CD4-positive, alpha-beta T cell treated with Interleukin-17A for 1 hour (primary cell): ENCODE results near the gene ZGLP1.

Source experiments
- DNase-seq: peaks from one replicate; pipeline ENCODE4 v3.0.0-alpha.2; 2020

The ZGLP1 gene

DNA sequence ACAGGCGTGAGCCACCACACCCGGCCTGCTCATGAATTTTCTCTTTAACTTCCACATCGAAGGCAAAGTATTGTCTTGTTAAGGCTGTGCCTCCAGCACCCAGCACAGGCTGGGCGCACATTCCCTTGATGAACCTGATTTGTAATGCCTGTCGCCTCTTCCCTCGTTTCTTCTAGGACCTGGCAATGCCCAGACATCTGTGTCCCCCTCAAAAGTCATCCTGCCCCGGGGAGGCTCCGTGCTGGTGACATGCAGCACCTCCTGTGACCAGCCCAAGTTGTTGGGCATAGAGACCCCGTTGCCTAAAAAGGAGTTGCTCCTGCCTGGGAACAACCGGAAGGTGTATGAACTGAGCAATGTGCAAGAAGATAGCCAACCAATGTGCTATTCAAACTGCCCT is 35.0 kb downstream of the ZGLP1 start:
- no peak for DNase-seq

DNA sequence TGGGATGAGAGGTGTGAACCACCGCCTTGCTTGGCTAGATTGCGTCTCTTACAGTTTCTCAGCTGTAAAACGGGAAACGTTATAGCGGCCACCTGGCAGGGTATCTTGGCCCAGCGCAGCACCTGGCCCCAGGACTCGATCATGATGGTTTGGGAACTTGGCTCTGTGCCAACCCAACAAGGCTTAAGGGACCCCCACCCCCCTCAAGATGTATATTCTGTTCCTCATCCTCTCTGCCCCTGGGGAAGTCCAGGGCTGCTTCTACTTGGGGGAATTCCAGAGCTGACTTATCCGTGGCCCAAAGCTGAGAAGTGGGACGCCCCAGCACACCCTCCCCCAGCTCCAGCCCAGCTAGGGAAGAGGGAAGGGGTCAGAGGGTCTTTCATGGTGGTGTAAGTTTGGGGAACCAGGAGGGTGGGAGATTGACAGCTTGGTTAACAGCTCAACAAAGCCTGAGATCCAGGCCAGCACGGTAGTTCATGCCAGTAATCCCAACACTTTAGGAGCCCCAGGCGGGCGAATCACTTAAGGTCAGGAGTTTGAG is 38.0 kb downstream of the ZGLP1 start:
- DNase-seq: peak; percentile 76

DNA sequence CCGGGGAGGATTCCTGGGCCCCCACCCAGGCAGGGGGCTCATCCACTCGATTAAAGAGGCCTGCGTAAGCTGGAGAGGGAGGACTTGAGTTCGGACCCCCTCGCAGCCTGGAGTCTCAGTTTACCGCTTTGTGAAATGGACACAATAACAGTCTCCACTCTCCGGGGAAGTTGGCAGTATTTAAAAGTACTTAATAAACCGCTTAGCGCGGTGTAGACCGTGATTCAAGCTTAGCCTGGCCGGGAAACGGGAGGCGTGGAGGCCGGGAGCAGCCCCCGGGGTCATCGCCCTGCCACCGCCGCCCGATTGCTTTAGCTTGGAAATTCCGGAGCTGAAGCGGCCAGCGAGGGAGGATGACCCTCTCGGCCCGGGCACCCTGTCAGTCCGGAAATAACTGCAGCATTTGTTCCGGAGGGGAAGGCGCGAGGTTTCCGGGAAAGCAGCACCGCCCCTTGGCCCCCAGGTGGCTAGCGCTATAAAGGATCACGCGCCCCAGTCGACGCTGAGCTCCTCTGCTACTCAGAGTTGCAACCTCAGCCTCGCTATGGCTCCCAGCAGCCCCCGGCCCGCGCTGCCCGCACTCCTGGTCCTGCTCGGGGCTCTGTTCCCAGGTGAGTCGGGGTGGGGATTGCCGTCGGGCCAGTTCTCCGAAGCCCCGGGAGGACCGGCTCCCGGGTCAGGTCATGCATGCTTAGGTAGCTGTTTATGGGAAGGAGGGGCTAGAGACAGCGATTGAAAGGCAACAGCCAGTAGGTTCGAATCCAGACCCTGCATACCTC is 38.8 kb downstream of the ZGLP1 start, which contains the start of gene ICAM1:
TSS of gene ICAM1 (plus strand) at position 505 of the 779 bp plus-strand sequence. CDS start at position 545, 40 bp downstream.
- peak; percentile 85 for DNase-seq

DNA sequence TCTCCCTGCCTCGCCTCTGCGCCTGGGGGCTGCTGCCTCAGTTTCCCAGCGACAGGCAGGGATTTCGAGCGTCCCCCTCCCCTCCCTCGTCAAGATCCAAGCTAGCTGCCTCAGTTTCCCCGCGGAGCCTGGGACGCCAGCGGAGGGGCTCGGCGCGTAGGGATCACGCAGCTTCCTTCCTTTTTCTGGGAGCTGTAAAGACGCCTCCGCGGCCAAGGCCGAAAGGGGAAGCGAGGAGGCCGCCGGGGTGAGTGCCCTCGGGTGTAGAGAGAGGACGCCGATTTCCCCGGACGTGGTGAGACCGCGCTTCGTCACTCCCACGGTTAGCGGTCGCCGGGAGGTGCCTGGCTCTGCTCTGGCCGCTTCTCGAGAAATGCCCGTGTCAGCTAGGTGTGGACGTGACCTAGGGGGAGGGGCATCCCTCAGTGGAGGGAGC is 39.4 kb downstream of the ZGLP1 start:
- DNase-seq: peak; percentile 82

DNA sequence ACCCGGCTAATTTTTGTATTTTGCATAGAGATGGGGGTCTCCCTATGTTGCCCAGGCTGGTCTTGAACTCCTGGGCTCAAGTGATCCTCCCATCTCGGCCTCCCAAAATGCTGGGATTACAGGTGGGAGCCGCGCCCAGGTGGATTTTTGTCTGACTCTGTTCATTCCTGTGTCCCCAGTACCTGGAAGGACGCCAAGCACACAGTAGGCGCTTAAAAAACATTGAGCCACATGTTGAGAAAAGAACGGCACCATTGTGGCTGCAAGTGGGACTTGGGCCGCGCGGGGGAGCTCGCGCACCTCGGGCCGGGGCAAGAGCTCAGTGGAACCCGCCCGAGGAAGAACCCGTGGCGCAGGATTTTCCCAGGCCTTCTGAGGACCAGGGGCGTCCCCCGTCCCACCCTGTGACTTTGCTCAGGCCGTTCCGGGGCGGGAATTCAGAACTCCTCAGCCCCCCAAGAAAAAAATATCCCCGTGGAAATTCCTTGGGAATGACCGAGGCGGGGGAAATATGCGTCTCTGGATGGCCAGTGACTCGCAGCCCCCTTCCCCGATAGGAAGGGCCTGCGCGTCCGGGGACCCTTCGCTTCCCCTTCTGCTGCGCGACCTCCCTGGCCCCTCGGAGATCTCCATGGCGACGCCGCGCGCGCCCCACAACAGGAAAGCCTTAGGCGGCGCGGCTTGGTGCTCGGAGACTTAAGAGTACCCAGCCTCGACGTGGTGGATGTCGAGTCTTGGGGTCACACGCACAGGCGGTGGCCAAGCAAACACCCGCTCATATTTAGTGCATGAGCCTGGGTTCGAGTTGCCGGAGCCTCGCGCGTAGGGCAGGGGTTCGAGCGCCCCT is 40.1 kb downstream of the ZGLP1 start:
- peak; percentile 91 for DNase-seq

DNA sequence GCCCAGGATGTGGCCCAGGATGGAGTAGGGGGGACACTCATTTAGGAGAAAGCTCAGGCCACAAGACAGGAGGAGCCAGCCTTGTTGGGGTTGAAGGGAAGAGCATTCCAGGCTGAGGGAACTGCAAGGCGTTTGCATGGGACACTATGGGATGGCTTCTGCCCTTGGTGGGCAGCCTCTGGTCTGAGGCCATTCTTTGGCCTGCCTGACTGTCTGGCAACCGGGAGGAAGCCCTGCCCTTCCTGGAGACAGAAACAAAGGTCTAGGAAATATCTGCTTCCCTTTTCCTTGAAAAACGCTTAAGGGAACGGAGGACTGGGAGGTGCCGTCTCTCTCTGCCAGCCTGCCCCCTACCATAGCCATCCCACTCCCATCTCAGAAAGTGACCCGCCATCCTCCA is 41.5 kb downstream of the ZGLP1 start:
- no peak for DNase-seq

DNA sequence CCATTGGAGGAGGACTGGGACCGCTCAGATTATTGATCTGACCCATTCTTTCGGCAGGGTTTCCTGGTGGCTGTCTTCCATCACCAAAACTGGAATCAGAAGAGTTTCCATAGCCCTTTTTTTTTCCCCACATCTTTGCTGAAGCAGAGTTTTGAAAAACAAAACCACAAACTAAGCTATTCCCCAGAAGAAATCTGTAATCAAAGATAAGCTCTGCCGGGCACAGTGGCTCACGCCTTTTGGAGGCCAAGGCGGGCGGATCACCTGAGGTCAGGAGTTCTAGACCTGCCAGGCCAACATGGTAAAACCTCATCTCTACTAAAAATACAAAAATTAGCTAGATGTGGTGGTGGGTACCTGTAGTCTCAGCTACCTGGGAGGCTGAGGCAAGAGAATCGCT is 42.9 kb downstream of the ZGLP1 start:
- no peak for DNase-seq

DNA sequence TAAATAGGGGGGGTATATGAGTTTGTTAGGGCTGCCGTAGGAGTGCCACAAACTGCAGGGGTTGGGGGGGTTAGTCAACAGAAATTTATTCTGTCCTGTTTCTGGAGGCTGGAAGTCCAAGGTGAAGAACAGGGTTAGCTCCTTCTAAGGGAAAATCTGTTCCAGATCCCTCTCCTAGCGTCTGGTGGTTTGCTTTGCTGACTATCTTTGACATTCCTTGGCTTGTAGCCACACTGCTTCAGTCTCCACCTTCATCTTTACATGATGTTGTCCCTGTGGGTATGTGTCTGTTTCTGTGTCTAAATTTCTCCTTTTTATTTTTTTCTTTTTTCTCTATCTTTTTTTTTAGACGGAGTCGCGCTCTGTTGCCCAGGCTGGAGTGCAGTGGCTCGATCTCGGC is 46.8 kb downstream of the ZGLP1 start:
- no peak for DNase-seq

DNA sequence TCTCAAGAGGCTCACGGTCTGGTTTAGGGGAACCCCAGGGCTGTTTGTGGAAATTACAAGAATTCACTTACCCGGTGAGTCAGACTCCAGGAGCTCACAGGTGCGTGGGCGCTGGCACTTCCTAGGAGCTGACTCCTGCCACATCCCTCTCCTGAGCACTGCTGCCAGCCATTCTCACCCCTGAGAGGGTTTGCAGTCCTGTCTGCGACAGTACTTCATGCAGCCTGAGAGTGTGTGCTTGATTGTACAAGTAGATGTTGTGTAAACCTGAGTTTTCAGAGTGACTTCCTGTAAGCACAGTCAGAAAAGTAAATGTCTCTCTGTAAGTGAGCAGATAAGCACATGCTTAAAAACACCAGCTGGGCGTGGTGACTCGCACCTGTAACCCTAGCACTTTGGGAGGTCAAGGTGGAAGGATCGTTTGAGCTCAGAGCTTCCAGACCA is 49.5 kb downstream of the ZGLP1 start:
- DNase-seq: no peak

DNA sequence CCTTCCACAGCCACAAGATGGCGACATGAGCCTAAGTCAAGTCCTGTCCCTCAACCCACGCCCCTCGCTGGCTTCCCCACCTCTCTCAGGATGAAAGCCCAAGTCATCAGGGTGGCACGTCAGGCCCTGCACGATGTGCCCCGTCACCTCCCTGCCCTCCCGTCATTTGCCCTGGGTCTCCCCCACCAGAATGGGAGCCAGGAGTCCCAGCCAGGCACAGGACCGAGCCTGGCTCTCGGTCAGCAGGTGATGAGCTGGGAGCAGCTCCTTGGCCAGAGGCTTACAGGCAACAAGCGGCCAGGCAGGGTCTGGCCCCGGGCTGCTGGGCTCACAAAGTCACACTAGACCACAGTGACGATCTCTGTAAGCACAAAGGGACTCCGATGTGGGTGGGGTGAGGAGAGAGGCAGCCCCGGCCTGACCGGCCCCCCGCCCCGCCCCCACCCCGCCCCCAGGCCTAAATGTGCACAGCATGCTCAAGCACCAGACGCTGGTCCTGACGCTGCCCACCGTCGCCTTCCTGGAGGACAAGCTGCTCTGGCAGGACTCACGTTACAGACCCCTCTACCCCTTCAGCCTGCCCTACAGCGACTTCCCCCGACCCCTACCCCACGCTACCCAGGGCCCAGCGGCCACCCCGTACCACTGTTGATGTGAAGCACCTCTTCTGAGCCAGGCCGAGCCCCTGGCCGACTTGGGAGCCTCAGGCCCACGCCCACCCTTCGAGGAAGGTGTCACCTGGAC is 50.3 kb downstream of the ZGLP1 start:
- peak; percentile 93 for DNase-seq

DNA sequence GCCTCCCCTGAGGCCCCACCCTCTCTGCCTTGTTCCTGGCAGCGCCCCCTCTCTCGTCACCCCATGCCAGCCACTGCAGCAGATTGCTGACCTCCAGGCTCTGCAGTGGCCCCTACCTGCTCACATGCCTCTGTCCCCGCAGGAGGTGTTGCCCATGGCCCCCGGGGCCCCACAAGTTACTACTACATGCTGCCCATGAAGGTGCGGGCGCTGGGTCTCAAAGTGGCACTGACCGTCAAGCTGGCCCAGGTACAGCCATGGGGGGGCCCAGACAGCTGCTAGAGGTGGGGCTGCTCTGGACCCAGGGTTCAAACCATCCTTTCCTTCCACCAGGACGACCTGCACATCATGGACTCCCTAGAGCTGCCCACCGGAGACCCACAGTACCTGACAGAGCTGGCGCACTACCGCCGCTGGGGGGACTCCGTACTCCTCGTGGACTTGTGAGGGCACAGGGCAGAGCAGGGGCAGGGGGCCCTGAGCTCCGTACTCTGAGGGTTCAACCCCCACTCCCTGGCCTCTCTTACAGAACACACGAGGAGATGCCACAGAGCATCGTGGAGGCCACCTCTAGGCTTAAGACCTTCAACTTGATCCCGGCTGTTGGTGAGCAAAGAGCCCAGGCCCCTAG is 51.4 kb downstream of the ZGLP1 start:
- no peak for DNase-seq

DNA sequence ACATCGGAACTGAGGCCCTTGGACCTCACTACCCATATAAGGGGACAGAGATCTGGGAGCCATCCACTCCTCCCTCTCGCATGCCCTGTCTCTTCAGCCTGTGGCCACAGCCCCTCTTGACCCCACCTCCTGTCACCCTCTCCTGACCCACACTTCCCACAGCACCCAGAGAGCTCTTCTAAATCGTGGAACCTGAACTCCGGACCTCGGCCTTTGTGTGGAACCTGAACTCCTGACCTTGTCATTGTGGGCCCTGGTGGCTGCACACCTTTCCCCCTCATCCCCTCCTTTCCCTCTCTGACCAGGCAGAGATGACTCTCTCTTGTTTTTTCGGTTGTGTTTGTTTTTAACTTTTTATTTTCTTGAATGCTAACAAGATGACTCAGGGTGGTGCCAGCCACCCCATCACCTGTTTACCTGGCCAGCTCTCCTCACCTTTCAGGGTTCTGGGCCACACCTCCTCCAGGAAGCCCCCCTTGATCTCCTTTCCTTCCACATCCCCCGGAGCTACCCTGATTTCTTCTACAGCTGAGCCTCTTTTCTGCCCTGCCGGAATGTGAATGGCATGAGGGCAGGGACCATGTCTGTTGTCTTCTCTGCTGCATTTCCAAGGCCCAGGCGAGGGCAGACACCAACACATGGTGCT is 52.5 kb downstream of the ZGLP1 start:
- no peak for DNase-seq

DNA sequence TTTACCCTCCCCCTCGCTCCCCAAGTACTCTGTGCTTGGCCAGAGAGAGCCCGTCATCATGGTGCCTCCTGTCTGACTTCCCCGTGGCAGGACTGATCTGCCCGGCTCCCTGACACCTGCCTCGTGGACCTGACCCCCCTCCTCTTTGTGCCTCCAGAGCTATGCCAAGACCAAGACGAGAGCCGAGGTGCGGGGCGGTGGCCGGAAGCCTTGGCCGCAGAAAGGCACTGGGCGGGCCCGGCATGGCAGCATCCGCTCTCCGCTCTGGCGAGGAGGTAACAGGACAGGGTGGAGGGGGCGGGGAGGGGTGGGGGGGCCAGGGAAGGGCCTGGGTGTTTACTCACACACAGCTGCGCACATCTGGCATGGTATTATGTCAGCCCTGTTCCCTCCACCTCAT is 53.1 kb downstream of the ZGLP1 start:
- DNase-seq: no peak

DNA sequence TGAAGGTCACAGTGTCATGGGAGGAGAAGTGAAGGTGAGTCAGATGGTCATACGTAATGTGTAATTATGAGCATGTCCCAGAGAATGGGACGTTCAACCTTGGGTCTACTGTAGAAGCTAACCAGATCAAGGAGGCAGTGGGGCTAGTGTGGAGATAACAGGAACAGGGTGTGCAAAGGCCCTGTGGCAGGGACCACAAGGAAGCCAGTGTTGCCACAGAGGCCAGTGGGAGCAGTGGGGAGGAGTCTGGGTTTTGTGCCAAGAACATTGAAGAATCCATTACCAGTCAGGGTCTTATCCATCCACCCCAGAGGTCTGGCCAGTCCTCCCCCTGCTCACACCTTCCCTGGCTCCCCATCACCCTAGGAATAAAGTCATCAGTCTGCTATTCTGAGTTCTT is 54.3 kb downstream of the ZGLP1 start:
- DNase-seq: no peak
